ENCODE data around the gene RIN1. TPM values are rescaled to one million over a fixed set of nuclear protein-coding genes. Genes with fewer than 3 reads are reported as not detected.
A peak's percentile ranks its signal among the peaks of the same experiment; 100 is the strongest.
"Not testable (repeated sequence)": the region's sequence is repeated elsewhere in the genome, so short reads cannot be mapped to it uniquely, and the experiment has no call there.

RIN1 gene
- total RNA-seq, 1 experiment from 2014 or later: 1.2 TPM

- H3K4me3 ChIP-seq; DNase-seq; H3K27me3 ChIP-seq; H3K27ac ChIP-seq; H3K9me3 ChIP-seq (replicated peaks); H3K36me3 ChIP-seq: not testable (repeated sequence)
- peaks cover 11% of the 10 kb centered on the region for H3K4me1 ChIP-seq
Measured at GRCh38 chr11:66320289-66320688, 15.9 kb downstream of the RIN1 start.

GRCh38 chr11:66318600-66318970 is 17.6 kb downstream of the RIN1 start:
- Histone ChIP-seq H3K4me3 (no peak overlapping the region), H3K9me3 (replicated peaks) (no peaks in the 10 kb centered on the region), H3K27me3 (no peaks in the 10 kb centered on the region; the same call in 1 of the 2 replicates), H3K27ac (no peak overlapping the region; the same call in 1 of the 2 replicates), H3K36me3 (no peaks in the 10 kb centered on the region), H3K4me1 (peaks cover 11% of the 10 kb centered on the region)
- no peak for DNase-seq

- H3K27ac ChIP-seq: peak overlapping the region; percentile 56; the same call in 1 of the 2 replicates
- peak overlapping the region; percentile 47 for H3K4me3 ChIP-seq
- H3K9me3 ChIP-seq (replicated peaks): no peaks in the 10 kb centered on the region
- DNase-seq: peak; percentile 60 to 64
- no peaks in the 10 kb centered on the region; the same call in 1 of the 2 replicates for H3K27me3 ChIP-seq
- H3K36me3 ChIP-seq: no peaks in the 10 kb centered on the region
- peaks cover 11% of the 10 kb centered on the region for H3K4me1 ChIP-seq
Measured at GRCh38 chr11:66317723-66318599, 18.3 kb downstream of the RIN1 start.

- H3K27me3 ChIP-seq: no peaks in the 10 kb centered on the region; the same call in 1 of the 2 replicates
- no peaks in the 10 kb centered on the region for H3K36me3 ChIP-seq
- DNase-seq: peak; percentile 70 to 73
- no peaks in the 10 kb centered on the region for H3K9me3 ChIP-seq (replicated peaks)
- peak overlapping the region; percentile 47 for H3K4me3 ChIP-seq
- peaks cover 11% of the 10 kb centered on the region for H3K4me1 ChIP-seq
- H3K27ac ChIP-seq: peak overlapping the region; percentile 56; the same call in 1 of the 2 replicates
Measured at GRCh38 chr11:66317322-66317722, 18.9 kb downstream of the RIN1 start.

GRCh38 chr11:66316849-66317251 is 19.4 kb downstream of the RIN1 start, which contains the start of gene CD248:
TSS of gene CD248 (minus strand) at chr11:66317044. CDS start at chr11:66317027, 17 bp downstream.
- DNase-seq: peak; percentile 69 to 70
- H3K27ac ChIP-seq: peak within 1 kb of the TSS; percentile 56; the same call in 1 of the 2 replicates
- peak within 1 kb of the TSS; percentile 47 for H3K4me3 ChIP-seq
- no peaks in the 10 kb centered on the region; the same call in 1 of the 2 replicates for H3K27me3 ChIP-seq
- H3K36me3 ChIP-seq: no peaks in the 10 kb centered on the region
- H3K4me1 ChIP-seq: peaks cover 11% of the 10 kb centered on the region
- H3K9me3 ChIP-seq (replicated peaks): no peaks in the 10 kb centered on the region

- H3K27ac ChIP-seq: no peak overlapping the region
- no peak for DNase-seq
Measured at GRCh38 chr11:66315921-66316811, 20.1 kb downstream of the RIN1 start.

GRCh38 chr11:66315498-66315885 is 20.7 kb downstream of the RIN1 start:
- H3K4me1 ChIP-seq: peaks cover 11% of the 10 kb centered on the region

More at GRCh38 chr11:66315921-66316811, 20.1 kb downstream of the RIN1 start:
- Histone ChIP-seq H3K27me3 (no peaks in the 10 kb centered on the region; the same call in 1 of the 2 replicates), H3K4me1 (peaks cover 11% of the 10 kb centered on the region), H3K9me3 (replicated peaks) (no peaks in the 10 kb centered on the region), H3K4me3 (peak overlapping the region; percentile 47; the same call in 1 of the 2 replicates), H3K36me3 (no peaks in the 10 kb centered on the region)

GRCh38 chr11:66314561-66315497 is 21.4 kb downstream of the RIN1 start:
- Histone ChIP-seq H3K36me3 (no peaks in the 10 kb centered on the region), H3K27ac (no peak overlapping the region), H3K4me3 (no peak overlapping the region), H3K4me1 (peaks cover 11% of the 10 kb centered on the region), H3K9me3 (replicated peaks) (no peaks in the 10 kb centered on the region), H3K27me3 (no peaks in the 10 kb centered on the region; the same call in 1 of the 2 replicates)
- no peak for DNase-seq

More at GRCh38 chr11:66315498-66315885, 20.7 kb downstream of the RIN1 start:
- DNase-seq: no peak
- H3K27me3 ChIP-seq: no peaks in the 10 kb centered on the region; the same call in 1 of the 2 replicates
- no peaks in the 10 kb centered on the region for H3K9me3 ChIP-seq (replicated peaks)
- no peak overlapping the region for H3K27ac ChIP-seq
- no peaks in the 10 kb centered on the region for H3K36me3 ChIP-seq
- no peak overlapping the region for H3K4me3 ChIP-seq

- H3K4me1 ChIP-seq: peaks cover 11% of the 10 kb centered on the region
Measured at GRCh38 chr11:66314186-66314501, 22.1 kb downstream of the RIN1 start.

GRCh38 chr11:66313321-66314185 is 22.7 kb downstream of the RIN1 start:
- no peak for DNase-seq
- H3K27ac ChIP-seq: no peak overlapping the region; the same call in 1 of the 2 replicates
- H3K27me3 ChIP-seq: no peaks in the 10 kb centered on the region; the same call in 1 of the 2 replicates
- peaks cover 8% of the 10 kb centered on the region for H3K4me1 ChIP-seq
- no peaks in the 10 kb centered on the region for H3K36me3 ChIP-seq
- H3K4me3 ChIP-seq: peak overlapping the region; percentile 59
- H3K9me3 ChIP-seq (replicated peaks): no peaks in the 10 kb centered on the region

More at GRCh38 chr11:66314186-66314501, 22.1 kb downstream of the RIN1 start:
- Histone ChIP-seq H3K36me3 (no peaks in the 10 kb centered on the region), H3K9me3 (replicated peaks) (no peaks in the 10 kb centered on the region), H3K27ac (no peak overlapping the region), H3K27me3 (no peaks in the 10 kb centered on the region; the same call in 1 of the 2 replicates), H3K4me3 (no peak overlapping the region)
- DNase-seq: no peak

GRCh38 chr11:66312549-66313320 is 23.5 kb downstream of the RIN1 start:
- H3K4me1 ChIP-seq: peaks cover 3% of the 10 kb centered on the region; the same call in 1 of the 2 replicates
- no peaks in the 10 kb centered on the region; the same call in 1 of the 2 replicates for H3K27me3 ChIP-seq
- H3K4me3 ChIP-seq: peak overlapping the region; percentile 59
- H3K27ac ChIP-seq: peak overlapping the region; percentile 39
- peak; percentile 98 to 99 for DNase-seq
- no peaks in the 10 kb centered on the region for H3K36me3 ChIP-seq
- H3K9me3 ChIP-seq (replicated peaks): no peaks in the 10 kb centered on the region

GRCh38 chr11:66311965-66312548 is 24.2 kb downstream of the RIN1 start:
- Histone ChIP-seq H3K27ac (peak overlapping the region; percentile 39), H3K9me3 (replicated peaks) (no peaks in the 10 kb centered on the region), H3K4me1 (no peaks in the 10 kb centered on the region), H3K4me3 (peak overlapping the region; percentile 59), H3K36me3 (no peaks in the 10 kb centered on the region), H3K27me3 (no peaks in the 10 kb centered on the region; the same call in 1 of the 2 replicates)
- peak; percentile 87 to 91 for DNase-seq
